Vagina (tissue), 2 donors: ENCODE data around the gene SPIN1.

Source experiments
- POLR2A ChIP-seq, 2 donors: fragments of 450-650 bp; IDR thresholded peaks; one replicate each; pipeline ENCODE4 v1.6.1; 2017; ENCODE audit warnings: antibody characterized with exemption in 2 of 2, mild to moderate bottlenecking in 2 of 2, moderate library complexity in 2 of 2
- POLR2AphosphoS5 ChIP-seq, 2 donors: sonication (generic); formaldehyde crosslinking; IDR thresholded peaks; one replicate each; pipeline ENCODE4 v1.9.0; 2017; ENCODE audit warnings: antibody characterized with exemption in 2 of 2, mild to moderate bottlenecking in 2 of 2, low read depth in 1 of 2; ENCODE audit not compliant: insufficient read depth in 1 of 2
- TF ChIP-seq, protein P1 (sequence below), 3 experiments: fragments of 450-650 bp in 2 of 3; fragments of 200-600 bp in 1 of 3; sonication (generic) in 1 of 3; IDR thresholded peaks; one replicate each; pipeline ENCODE4 v1.5.1; 2017 to 2019; ENCODE audit warnings: antibody characterized with exemption in 3 of 3, mild to moderate bottlenecking in 2 of 3, moderate library complexity in 2 of 3

DNA sequence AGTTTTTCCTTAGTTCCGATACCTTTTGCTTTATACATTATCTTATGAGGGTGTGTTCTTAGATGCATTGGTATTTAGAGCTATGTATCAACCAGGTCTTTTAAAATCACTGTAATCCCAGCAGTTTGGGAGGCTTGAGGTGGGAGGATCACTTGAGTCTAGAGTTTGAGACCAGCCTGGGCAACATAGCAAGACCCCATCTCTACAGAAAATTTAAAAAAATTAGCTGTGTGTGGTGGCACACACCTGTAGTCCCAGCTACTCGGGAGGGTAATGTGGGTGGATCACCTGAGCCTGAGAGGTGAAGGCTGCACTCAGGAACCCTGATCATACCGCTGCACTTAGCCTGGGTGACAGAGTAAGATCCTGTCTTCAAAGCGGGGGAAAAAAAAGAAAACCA lies 15.1 kb downstream of the SPIN1 start:
- TF ChIP-seq, protein P1, sequence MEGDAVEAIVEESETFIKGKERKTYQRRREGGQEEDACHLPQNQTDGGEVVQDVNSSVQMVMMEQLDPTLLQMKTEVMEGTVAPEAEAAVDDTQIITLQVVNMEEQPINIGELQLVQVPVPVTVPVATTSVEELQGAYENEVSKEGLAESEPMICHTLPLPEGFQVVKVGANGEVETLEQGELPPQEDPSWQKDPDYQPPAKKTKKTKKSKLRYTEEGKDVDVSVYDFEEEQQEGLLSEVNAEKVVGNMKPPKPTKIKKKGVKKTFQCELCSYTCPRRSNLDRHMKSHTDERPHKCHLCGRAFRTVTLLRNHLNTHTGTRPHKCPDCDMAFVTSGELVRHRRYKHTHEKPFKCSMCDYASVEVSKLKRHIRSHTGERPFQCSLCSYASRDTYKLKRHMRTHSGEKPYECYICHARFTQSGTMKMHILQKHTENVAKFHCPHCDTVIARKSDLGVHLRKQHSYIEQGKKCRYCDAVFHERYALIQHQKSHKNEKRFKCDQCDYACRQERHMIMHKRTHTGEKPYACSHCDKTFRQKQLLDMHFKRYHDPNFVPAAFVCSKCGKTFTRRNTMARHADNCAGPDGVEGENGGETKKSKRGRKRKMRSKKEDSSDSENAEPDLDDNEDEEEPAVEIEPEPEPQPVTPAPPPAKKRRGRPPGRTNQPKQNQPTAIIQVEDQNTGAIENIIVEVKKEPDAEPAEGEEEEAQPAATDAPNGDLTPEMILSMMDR (IDR thresholded peaks at IDR 0.05): no peak
- TF ChIP-seq POLR2AphosphoS5 (IDR thresholded peaks at IDR 0.05; ENCODE audit: insufficient read depth in 1 of 2, low read depth in 1 of 2) (no peak), POLR2A (IDR thresholded peaks at IDR 0.05) (no peak)
